ENCODE results near the gene DLST.

GRCh38 chr14:74911704-74912103 lies 30.0 kb downstream of the DLST start:
- TF ChIP-seq CTCF (IDR thresholded peaks at IDR 0.05) = no peak
- no peak for TF ChIP-seq E2F4 (CRISPR knock-in tag; IDR thresholded peaks at IDR 0.05; ENCODE audit: borderline replicate concordance, low read depth)
- TF ChIP-seq USF1 (CRISPR knock-in tag; IDR thresholded peaks at IDR 0.05) = no peak
- no peak for TF ChIP-seq ATF1 (CRISPR knock-in tag; IDR thresholded peaks at IDR 0.05)
- no peak for TF ChIP-seq MAX (CRISPR knock-in tag; IDR thresholded peaks at IDR 0.05)
- TF ChIP-seq PRDM15 (CRISPR knock-in tag; IDR thresholded peaks at IDR 0.05) = no peak
- TF ChIP-seq JUN (CRISPR knock-in tag; IDR thresholded peaks at IDR 0.05) = no peak
- TF ChIP-seq GABPB1 (CRISPR knock-in tag; IDR thresholded peaks at IDR 0.05) = no peak
- TF ChIP-seq NFYB (CRISPR knock-in tag; conservative IDR thresholded peaks at IDR 0.05; ENCODE audit: low read depth) = no peak
- no peak for TF ChIP-seq PREB (CRISPR knock-in tag; IDR thresholded peaks at IDR 0.05; ENCODE audit: borderline replicate concordance)
- TF ChIP-seq CREM (CRISPR knock-in tag; IDR thresholded peaks at IDR 0.05) = no peak
